ENCODE results near the gene NADSYN1.

The NADSYN1 gene

DNA sequence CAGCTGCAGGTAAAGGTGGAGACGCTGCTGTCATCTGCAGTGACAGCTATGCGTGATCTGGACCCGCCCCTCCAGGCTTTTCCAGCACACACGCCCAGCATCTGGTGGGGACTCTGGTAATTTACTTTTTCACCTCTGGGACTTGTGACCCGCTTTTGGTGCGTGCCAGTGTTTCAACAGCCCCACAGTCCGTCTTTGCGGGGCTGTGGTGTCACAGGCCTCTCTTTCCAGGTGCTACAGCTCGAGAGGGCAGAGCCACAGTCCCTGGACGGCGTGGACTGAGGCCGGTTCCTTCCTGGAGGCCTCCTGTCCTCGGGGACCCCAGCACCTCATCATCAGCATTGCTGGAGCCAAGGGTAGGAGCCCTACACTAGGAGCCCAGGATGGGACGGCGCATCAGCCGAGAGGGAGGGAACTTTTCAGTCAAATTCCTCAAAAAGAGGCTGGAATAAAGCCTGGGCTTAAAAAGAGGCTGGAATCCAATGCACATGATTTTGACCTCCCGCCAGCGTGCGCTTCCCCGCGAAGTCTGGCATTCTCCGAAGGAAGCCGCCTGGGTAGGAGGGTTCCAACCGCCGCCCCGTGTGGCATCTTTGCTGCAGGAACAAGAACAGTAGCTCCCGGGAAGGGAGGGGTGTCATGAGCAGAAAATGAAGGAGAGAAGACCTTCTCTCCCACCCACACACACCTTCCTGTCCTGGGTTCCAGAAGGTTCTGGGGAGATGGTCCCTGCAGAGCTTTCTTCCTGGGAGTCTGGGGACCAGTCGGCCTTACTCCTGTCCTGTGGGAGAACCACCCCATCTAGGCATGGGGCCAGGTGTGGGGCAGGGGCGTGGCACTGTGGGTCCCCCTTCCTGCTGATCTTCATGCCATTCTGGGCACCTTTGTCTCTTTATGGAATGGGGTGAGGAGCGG, 48.3 kb downstream of the NADSYN1 start:
- no peak overlapping the region for H3K4me3 ChIP-seq (ENCODE audit: low read depth, low read length)
- H3K36me3 ChIP-seq (ENCODE audit: control insufficient read depth in 2 of 2, insufficient read depth in 1 of 2, low read length in 2 of 2), result peaks cover 0 to 53% of the 10 kb centered on the region in 2 experiments; a peak in 1 of 3 replicates
- CTCF ChIA-PET, result interaction anchor here (0.6 kb wide), 1 partner anchor 68 kb away, joined by 3 read pairs; no protein-coding TSS in a partner anchor
- H3K27ac ChIP-seq (ENCODE audit: extremely low read depth, low read depth, low read length), result no peak overlapping the region
- POLR2A ChIA-PET, result no interaction called here
- no peaks in the 10 kb centered on the region for H3K4me1 ChIP-seq (ENCODE audit: control insufficient read depth, insufficient read depth, low read length)
- TF ChIP-seq ZIC2 (tag by site-specific recombination; IDR thresholded peaks at IDR 0.05) (no peak), ZNF624 (tag by site-specific recombination; IDR thresholded peaks at IDR 0.05) (no peak), ZNF350 (tag by site-specific recombination; IDR thresholded peaks at IDR 0.05) (no peak), TCF7L2 (IDR thresholded peaks at IDR 0.05; ENCODE audit: borderline replicate concordance, low read depth, low read length) (no peak), ZNF311 (tag by site-specific recombination; IDR thresholded peaks at IDR 0.05; ENCODE audit: borderline replicate concordance) (no peak), ZNF544 (tag by site-specific recombination; IDR thresholded peaks at IDR 0.05) (no peak), ZNF488 (tag by site-specific recombination; IDR thresholded peaks at IDR 0.05) (no peak), ZSCAN30 (tag by site-specific recombination; IDR thresholded peaks at IDR 0.05) (no peak), ZFP3 (tag by site-specific recombination; IDR thresholded peaks at IDR 0.05; ENCODE audit: low read depth) (no peak), HIC1 (tag by site-specific recombination; IDR thresholded peaks at IDR 0.05) (no peak), ZNF221 (tag by site-specific recombination; IDR thresholded peaks at IDR 0.05; ENCODE audit: borderline replicate concordance) (no peak), ZNF501 (tag by site-specific recombination; IDR thresholded peaks at IDR 0.05) (no peak), ZNF223 (tag by site-specific recombination; IDR thresholded peaks at IDR 0.05) (no peak), EGR2 (tag by site-specific recombination; IDR thresholded peaks at IDR 0.05; ENCODE audit: low read depth) (no peak), ZNF433 (tag by site-specific recombination; IDR thresholded peaks at IDR 0.05; ENCODE audit: low read depth) (no peak), ZNF707 (tag by site-specific recombination; IDR thresholded peaks at IDR 0.05) (no peak), ZNF701 (tag by site-specific recombination; IDR thresholded peaks at IDR 0.05) (no peak)
- TF ChIP-seq, protein P1, sequence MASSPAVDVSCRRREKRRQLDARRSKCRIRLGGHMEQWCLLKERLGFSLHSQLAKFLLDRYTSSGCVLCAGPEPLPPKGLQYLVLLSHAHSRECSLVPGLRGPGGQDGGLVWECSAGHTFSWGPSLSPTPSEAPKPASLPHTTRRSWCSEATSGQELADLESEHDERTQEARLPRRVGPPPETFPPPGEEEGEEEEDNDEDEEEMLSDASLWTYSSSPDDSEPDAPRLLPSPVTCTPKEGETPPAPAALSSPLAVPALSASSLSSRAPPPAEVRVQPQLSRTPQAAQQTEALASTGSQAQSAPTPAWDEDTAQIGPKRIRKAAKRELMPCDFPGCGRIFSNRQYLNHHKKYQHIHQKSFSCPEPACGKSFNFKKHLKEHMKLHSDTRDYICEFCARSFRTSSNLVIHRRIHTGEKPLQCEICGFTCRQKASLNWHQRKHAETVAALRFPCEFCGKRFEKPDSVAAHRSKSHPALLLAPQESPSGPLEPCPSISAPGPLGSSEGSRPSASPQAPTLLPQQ (tag by site-specific recombination; IDR thresholded peaks at IDR 0.05), result no peak
- H3K9me3 ChIP-seq (ENCODE audit: control insufficient read depth, insufficient read depth, low read depth, low read length), result no peaks in the 10 kb centered on the region

GRCh38 chr11:71502026-71502425, 49.0 kb downstream of the NADSYN1 start:
- Histone ChIP-seq H3K27ac (ENCODE audit: extremely low read depth, low read depth, low read length) (no peak overlapping the region), H3K4me1 (ENCODE audit: control insufficient read depth, insufficient read depth, low read length) (no peaks in the 10 kb centered on the region), H3K4me3 (ENCODE audit: low read depth, low read length) (no peak overlapping the region), H3K9me3 (ENCODE audit: control insufficient read depth, insufficient read depth, low read depth, low read length) (no peaks in the 10 kb centered on the region), H3K36me3 (ENCODE audit: control insufficient read depth in 2 of 2, insufficient read depth in 1 of 2, low read length in 2 of 2) (peaks cover 0 to 49% of the 10 kb centered on the region in 2 experiments; a peak in 1 of 3 replicates)
- ChIA-PET POLR2A (no interaction called here), CTCF (no interaction called here)
- TF ChIP-seq ZNF311 (tag by site-specific recombination; IDR thresholded peaks at IDR 0.05; ENCODE audit: borderline replicate concordance), result no peak
- TF ChIP-seq ZNF626 (tag by site-specific recombination; IDR thresholded peaks at IDR 0.05), result no peak
- TF ChIP-seq OSR2 (tag by site-specific recombination; IDR thresholded peaks at IDR 0.05), result no peak
